Gastroesophageal sphincter (tissue), 3 donors: ENCODE measurements around the gene BRCA1.

Experiments
- POLR2AphosphoS5 ChIP-seq: sonication (generic); formaldehyde crosslinking; IDR thresholded peaks from one replicate; pipeline ENCODE4 v1.6.1; 2017; ENCODE audit warnings: antibody characterized with exemption
- TF ChIP-seq, protein P1 (sequence below), 4 experiments: fragments of 200-600 bp in 2 of 4; fragments of 450-650 bp in 2 of 4; sonication (generic) in 1 of 4; IDR thresholded peaks; one replicate each; pipeline ENCODE4 v1.5.1; 2017 to 2019; ENCODE audit warnings: antibody characterized with exemption in 4 of 4, mild to moderate bottlenecking in 2 of 4, moderate library complexity in 2 of 4

- TF ChIP-seq, protein P1, sequence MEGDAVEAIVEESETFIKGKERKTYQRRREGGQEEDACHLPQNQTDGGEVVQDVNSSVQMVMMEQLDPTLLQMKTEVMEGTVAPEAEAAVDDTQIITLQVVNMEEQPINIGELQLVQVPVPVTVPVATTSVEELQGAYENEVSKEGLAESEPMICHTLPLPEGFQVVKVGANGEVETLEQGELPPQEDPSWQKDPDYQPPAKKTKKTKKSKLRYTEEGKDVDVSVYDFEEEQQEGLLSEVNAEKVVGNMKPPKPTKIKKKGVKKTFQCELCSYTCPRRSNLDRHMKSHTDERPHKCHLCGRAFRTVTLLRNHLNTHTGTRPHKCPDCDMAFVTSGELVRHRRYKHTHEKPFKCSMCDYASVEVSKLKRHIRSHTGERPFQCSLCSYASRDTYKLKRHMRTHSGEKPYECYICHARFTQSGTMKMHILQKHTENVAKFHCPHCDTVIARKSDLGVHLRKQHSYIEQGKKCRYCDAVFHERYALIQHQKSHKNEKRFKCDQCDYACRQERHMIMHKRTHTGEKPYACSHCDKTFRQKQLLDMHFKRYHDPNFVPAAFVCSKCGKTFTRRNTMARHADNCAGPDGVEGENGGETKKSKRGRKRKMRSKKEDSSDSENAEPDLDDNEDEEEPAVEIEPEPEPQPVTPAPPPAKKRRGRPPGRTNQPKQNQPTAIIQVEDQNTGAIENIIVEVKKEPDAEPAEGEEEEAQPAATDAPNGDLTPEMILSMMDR (IDR thresholded peaks at IDR 0.05) = no peak
- peak; percentile 59 for TF ChIP-seq POLR2AphosphoS5
Measured at GRCh38 chr17:43015579-43015978, 109.6 kb downstream of the BRCA1 start.
